IPS DF 4.7 (cell line): Measurements from ENCODE around the gene IKZF5.

Experiments
- DNase-seq: peaks from one replicate; pipeline ENCODE4 v3.0.0-alpha.2; 2013; ENCODE audit warnings: low spot score; ENCODE audit errors: extremely low read depth

IKZF5 gene

DNA sequence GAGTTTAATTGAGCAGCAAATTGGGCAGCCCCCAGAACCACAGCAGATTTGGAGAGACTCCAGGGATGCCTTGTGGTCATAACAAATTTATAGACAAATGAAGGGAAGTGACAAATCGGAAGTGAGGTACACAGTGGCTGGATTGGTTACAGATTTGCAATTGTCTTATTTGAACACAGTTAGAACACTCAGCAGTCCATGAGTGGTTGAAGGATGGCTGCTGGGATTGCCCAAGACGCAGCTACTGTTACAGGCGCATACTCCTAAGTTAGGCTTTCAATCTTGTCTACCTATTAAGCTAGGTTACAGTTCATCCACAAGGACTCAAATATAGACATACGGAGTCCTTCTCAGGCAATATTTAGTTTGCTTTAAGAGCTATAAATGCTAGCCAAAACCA lies 7.6 kb upstream of the IKZF5 start:
- DNase-seq = no peak

DNA sequence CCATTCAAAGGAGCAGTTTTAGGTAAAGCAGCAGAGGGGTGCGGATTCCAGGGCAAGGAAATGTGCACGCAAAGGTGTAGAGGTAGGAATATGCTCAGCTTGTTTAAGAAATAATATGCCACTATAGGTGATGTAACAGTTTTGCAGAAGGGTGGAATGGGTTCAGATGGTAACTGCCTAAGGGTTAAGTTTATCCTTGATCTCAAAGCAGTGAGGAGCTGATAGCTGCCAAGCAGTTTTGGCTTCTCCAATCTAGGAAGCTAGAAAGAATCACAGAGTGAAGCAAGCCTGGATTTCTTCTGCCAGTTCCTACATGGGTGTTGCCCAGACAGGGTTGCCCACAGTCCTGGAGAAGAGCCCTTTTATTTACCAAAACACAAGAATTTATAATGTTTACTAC lies 6.2 kb upstream of the IKZF5 start:
- DNase-seq = no peak

GRCh38 chr10:123013456-123014419 lies 5.1 kb upstream of the IKZF5 start:
- DNase-seq = no peak

DNA sequence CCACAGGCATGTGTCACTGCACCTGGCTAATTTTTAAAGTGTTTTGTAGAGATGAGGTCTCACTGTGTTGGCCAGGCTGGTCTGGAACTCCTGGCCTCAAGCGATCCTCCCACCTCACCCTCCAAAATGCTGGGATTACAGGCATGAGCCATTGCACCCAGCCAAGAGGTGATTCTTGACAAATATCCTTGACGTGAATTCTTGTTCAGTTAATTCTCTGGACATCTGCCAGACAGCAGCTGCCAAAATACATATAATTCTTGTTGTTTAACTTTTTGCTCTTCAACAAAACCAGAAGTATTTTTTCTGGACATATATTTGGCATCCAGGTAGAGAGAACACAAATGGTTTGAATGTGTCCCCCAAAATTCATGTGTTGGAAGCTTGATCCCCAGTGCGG lies 3.4 kb upstream of the IKZF5 start:
- no peak for DNase-seq

GRCh38 chr10:123009105-123009820 lies 668 bp upstream of the IKZF5 start:
- no peak for DNase-seq

DNA sequence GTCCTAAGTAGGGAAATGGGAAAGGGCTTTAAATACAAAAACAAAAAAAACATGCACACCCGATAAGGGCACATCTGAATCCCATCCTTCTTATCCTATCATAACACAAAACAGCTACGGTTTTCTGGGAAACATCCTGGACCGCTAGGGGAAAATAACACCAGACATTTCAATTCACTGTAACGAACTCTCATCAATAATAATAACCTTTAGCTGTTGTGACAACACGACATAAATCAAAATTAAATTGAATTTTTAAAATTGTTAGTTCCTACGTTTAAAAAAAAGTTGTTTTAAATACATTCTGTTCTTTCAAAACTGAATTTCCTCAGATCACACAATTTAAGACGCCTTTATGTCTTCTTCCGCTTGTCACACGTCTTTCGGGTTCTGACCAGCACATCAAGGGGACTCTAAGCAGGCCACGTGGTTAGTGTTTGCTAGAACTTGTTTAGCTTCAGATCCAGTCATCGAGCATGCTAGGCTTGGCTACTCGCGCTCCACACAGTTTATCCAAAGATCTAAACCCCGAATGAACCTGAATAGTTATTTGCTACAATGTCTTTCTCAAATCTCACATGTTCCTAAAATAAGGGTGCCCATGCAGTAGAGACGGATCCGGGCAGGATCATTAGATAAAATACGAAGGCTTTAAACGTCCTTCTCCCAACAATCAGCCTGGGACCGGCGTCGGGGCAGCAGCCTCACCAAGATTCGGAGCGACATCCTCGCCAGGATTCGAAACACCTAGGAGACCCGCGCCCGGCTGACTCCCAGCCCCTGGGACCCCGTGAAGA lies 839 bp downstream of the IKZF5 start:
- no peak for DNase-seq

- no peak for DNase-seq
Observed at GRCh38 chr10:123004298-123004697, 4.3 kb downstream of the IKZF5 start.

GRCh38 chr10:123001370-123001769 lies 7.2 kb downstream of the IKZF5 start:
- no peak for DNase-seq

GRCh38 chr10:123000155-123000554 lies 8.4 kb downstream of the IKZF5 start:
- no peak for DNase-seq

GRCh38 chr10:122999347-122999746 lies 9.2 kb downstream of the IKZF5 start:
- no peak for DNase-seq

GRCh38 chr10:122998934-122999333 lies 9.7 kb downstream of the IKZF5 start:
- DNase-seq = no peak

- DNase-seq = no peak
Observed at GRCh38 chr10:122998360-122998917, 10.2 kb downstream of the IKZF5 start.

DNA sequence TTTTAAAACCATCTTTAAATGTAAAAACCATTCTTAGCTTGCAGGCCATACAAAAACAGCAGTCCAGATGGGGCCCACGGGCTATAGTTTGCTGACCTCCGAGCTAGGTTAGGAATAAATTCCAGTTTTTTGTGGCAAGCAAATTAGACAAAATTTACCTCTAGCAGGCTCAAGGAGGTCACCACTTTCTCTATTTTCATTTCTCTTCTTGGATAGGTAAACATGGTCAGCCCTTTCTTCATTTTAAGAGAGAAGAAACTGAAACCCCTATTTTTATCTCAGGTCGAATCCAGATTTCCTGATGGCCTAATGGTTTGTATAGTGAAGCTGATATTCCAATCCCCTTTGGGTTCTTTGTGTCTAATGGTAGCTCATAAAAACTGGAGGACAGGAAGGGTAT lies 10.7 kb downstream of the IKZF5 start:
- DNase-seq = no peak

- DNase-seq = no peak
Observed at GRCh38 chr10:122995936-122996335, 12.7 kb downstream of the IKZF5 start.

GRCh38 chr10:122993797-122994336 lies 14.7 kb downstream of the IKZF5 start:
- no peak for DNase-seq

DNA sequence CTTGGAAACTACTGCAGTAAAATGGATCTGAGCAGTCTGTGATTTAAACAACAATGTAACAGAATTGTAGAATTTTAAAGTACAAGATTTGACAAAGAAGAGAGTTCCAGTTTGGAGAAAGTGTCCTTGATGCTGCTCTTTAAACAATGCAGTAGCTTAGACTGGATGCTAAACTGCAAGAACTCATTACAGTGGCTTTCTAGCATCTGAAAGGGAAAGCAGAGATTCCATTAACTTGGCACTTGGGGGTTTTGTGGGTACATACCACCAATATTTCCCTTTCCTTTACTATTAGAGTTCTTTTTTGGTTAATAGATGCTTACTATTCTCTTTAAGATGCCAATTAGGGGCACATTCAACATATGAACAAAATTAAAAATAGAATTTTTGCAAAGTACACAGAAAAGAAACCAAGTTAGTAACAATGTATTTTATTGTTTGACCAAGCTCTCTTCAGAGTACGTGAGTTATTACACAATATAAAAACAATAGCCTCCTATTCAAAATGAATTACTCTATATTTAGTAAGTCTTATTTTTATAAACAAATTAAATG lies 16.5 kb downstream of the IKZF5 start:
- no peak for DNase-seq

DNA sequence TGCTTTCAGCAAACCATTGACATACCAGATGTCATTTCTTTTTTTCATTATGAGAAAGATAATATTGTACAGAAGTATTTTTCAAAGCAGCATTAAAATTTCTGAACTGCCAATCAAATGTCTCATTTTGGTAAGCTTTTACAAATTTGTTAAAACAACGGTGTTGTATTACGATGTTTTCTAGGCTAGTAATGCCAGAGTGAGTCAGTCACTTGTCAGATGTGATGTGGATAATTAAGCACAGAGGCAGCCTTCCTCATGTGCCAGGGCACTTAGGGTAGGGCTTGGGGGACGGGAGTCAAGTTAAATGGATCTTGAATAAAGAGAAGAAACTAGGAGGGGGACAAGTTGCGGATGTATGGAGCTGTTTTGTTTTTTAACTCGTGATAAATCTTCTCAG lies 18.3 kb downstream of the IKZF5 start:
- no peak for DNase-seq

DNA sequence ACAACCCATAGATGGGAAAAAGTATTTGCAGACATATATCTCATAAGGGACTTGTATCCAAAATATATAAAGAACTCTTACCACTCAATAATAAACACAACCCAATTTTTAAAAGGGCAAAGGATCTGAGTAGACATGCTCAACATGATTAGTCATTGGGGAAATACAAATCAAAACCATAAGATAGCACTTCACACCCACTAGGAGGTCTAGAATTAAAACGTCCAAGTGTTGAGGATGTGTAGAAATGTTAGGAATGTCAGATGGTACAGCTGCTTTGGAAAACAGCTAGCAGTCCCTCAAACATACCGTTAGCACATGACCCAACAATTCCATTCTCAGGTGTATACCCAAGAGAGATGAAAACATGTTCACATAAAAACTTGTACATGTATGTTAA lies 20.1 kb downstream of the IKZF5 start:
- no peak for DNase-seq

DNA sequence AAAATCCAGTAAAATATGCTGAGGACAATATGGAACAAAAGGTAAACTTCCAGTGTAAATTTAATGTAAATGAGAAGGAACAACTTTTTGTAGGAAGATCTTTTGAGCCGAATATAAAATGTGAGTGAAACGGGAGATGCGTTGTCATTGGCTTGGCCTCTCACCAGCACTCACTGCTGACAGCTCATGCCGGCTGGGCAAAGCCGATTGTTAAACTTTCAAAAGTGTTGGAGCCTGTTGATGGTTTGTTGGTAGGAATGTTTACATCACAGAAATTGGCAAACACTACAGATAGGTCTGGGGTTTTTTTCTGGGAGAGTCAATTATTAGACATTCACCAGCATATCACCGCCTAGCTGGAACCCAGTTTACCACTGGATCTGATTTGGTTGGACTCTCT lies 22.3 kb downstream of the IKZF5 start:
- no peak for DNase-seq

DNA sequence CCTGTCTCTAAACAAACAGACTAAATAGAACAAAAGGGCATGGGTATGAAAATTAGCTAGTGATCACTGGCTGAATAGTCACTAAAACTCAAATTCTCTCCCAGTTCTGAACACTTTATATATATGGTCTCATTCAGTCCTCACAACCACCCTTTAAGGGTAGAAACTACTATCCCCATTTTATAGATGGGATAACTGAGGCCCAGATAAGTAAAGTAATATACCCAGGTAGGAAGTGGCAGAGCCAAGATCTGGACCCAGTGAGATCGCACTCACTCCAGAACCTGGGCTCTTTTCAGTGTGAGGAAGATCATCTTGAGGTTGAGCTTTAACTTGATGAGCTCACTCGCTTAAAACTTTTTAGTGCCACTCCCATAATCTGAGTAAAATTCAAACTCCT lies 23.9 kb downstream of the IKZF5 start:
- no peak for DNase-seq

DNA sequence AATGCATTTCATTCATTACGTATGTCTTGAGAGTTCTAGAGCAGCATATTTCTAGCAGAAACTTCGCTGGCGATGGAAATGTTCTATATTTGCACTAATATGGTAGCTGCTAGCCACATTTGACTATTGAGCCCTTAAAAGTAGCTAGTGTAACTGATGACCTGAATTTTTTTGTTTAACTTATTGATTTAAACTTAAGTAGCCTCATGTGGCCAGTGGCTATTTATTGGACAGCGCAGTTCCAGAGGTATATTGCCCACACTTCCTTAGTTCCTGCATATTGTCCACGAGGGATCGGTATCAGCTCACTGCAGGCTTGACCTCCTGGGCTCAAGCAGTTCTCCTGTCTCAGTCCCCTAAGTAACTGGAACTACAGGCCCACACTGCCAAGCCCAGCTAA lies 24.7 kb downstream of the IKZF5 start:
- DNase-seq = no peak
